Omental fat pad (tissue), 4 donors: ENCODE measurements around the gene DNAJC5G. TPM values are rescaled to one million over a fixed set of nuclear protein-coding genes. Genes with fewer than 3 reads are reported as not detected.
"Not testable (repeated sequence)": the region's sequence is repeated elsewhere in the genome, so short reads cannot be mapped to it uniquely, and the experiment has no call there.

ENCODE experiments used
- ATAC-seq: fragments of 150-250 bp; one replicate; pipeline ENCODE4 v1.9.1; 2016; ENCODE audit warnings: mild to moderate bottlenecking, moderate library complexity; ENCODE audit not compliant: low FRiP score
- DNase-seq: peaks from one replicate; pipeline ENCODE4 v3.0.0-alpha.2; 2019; ENCODE audit warnings: low spot score
- CTCF ChIP-seq, 3 donors: fragments of 450-650 bp; IDR thresholded peaks; one replicate each; pipeline ENCODE4 v1.5.1; 2016 to 2017; ENCODE audit warnings: antibody characterized with exemption in 3 of 3, mild to moderate bottlenecking in 3 of 3, moderate library complexity in 2 of 3
- total RNA-seq, 4 donors: library from RNA; depleted of rRNA; stranded (reverse); fragments of >200 nt; gene quantifications; one replicate each; pipeline ENCODE4 v1.1.0, GENCODE V29; 2016

DNAJC5G gene
- total RNA-seq, 4 donors from 2014 or later: 0.79 TPM; not detected in 3

GRCh38 chr2:27298391-27299080 lies 23.3 kb downstream of the DNAJC5G start:
- ATAC-seq (no peak), DNase-seq (no peak)
- no peak for TF ChIP-seq CTCF (IDR thresholded peaks at IDR 0.05)

DNA sequence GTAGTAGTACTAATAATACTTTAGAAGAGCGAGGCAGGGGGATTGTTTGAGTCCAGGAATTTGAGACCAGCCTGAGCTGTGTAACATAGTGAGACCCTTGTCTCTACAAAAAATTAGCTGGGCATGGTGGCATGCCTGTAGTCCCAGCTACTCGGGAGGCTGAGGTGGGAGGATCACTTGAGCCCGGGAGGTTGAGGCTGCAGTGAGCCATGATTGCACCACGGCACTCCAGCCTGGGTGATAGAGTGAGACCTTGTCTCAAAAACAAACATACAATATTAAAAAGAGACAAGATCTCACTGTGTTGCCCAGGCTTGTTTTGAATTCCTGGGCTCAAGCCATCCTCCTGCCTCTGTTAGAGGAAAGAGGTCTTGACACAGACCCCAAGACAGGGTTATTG lies 25.4 kb downstream of the DNAJC5G start:
- DNase-seq, ATAC-seq: not testable (repeated sequence)

- TF ChIP-seq CTCF (IDR thresholded peaks at IDR 0.05): peak in 1 of 3 donors; percentile 35
- no peak for ATAC-seq
- DNase-seq: no peak
Measured at GRCh38 chr2:27303093-27304025, 28.1 kb downstream of the DNAJC5G start.

GRCh38 chr2:27304488-27305240 lies 29.4 kb downstream of the DNAJC5G start:
- DNase-seq (no peak), ATAC-seq (no peak)
- no peak for TF ChIP-seq CTCF (IDR thresholded peaks at IDR 0.05)

DNA sequence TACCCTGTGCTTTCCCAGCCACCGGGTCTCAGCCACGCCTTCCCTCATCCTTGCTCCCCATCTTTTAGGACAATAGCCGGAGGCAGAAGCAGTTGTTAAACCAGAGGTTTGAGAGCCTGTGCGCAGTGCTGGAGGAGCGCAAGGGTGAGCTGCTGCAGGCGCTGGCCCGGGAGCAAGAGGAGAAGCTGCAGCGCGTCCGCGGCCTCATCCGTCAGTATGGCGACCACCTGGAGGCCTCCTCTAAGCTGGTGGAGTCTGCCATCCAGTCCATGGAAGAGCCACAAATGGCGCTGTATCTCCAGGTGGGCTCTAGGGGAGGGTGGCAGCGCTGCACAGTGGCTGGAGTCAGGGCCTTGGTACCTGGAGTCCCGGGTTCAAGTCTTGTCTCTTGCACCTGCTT lies 30.3 kb downstream of the DNAJC5G start:
- TF ChIP-seq CTCF (IDR thresholded peaks at IDR 0.05): no peak
- no peak for DNase-seq
- ATAC-seq: no peak

GRCh38 chr2:27306136-27306535 lies 30.9 kb downstream of the DNAJC5G start:
- no peak for TF ChIP-seq CTCF (IDR thresholded peaks at IDR 0.05)
- DNase-seq (no peak), ATAC-seq (no peak)
